DND-41 (cell line): ENCODE data around the gene TMEM237.

Experiments used
- CTCF ChIP-seq: IDR thresholded peaks from 2 replicates; pipeline ENCODE4 v1.5.1; 2012; ENCODE audit warnings: borderline replicate concordance, low read length, moderate library complexity, mild to moderate bottlenecking; ENCODE audit not compliant: poor library complexity, severe bottlenecking; ENCODE audit errors: extremely low read depth
- EZH2 ChIP-seq: IDR thresholded peaks from 3 replicates; pipeline ENCODE4 v1.6.1; 2012; ENCODE audit warnings: borderline replicate concordance, low read depth, mild to moderate bottlenecking, moderate library complexity, low read length, inconsistent platforms; ENCODE audit not compliant: severe bottlenecking

- TF ChIP-seq CTCF, result no peak
- no peak for TF ChIP-seq EZH2
These were observed 18.1 kb upstream of the TMEM237 start for GRCh38 chr2:201661366-201661765.
